ELF-1 (cell line): ENCODE results near the gene VCL.
"Not testable (repeated sequence)": the region's sequence is repeated elsewhere in the genome, so short reads cannot be mapped to it uniquely, and the experiment has no call there.

Experiments
- DNase-seq: peaks from one replicate; pipeline ENCODE4 v3.0.0-alpha.2; 2016; ENCODE audit warnings: low read depth, low spot score

The VCL gene

GRCh38 chr10:74006269-74006668, 8.4 kb downstream of the VCL start:
- no peak for DNase-seq

- no peak for DNase-seq
Observed at GRCh38 chr10:74008212-74008731, 10.4 kb downstream of the VCL start.

- DNase-seq = no peak
Observed at GRCh38 chr10:74011017-74011416, 13.1 kb downstream of the VCL start.

GRCh38 chr10:74011770-74012169, 13.9 kb downstream of the VCL start:
- no peak for DNase-seq

GRCh38 chr10:74012480-74012879, 14.6 kb downstream of the VCL start:
- DNase-seq = no peak

- DNase-seq = no peak
Observed at GRCh38 chr10:74013004-74013403, 15.1 kb downstream of the VCL start.

- not testable (repeated sequence) for DNase-seq
Observed at GRCh38 chr10:74014574-74014973, 16.7 kb downstream of the VCL start.

- DNase-seq = no peak
Observed at GRCh38 chr10:74018241-74018640, 20.3 kb downstream of the VCL start.

GRCh38 chr10:74021248-74022055, 23.5 kb downstream of the VCL start:
- no peak for DNase-seq

- no peak for DNase-seq
Observed at GRCh38 chr10:74022926-74023629, 25.2 kb downstream of the VCL start.

GRCh38 chr10:74024600-74024999, 26.7 kb downstream of the VCL start:
- no peak for DNase-seq

GRCh38 chr10:74025380-74025978, 27.6 kb downstream of the VCL start:
- DNase-seq = no peak

- no peak for DNase-seq
Observed at GRCh38 chr10:74026428-74027015, 28.6 kb downstream of the VCL start.

- no peak for DNase-seq
Observed at GRCh38 chr10:74027702-74028101, 29.8 kb downstream of the VCL start.

GRCh38 chr10:74029943-74030342, 32.0 kb downstream of the VCL start:
- no peak for DNase-seq

- not testable (repeated sequence) for DNase-seq
Observed at GRCh38 chr10:74032208-74032607, 34.3 kb downstream of the VCL start.

GRCh38 chr10:74032900-74033655, 35.2 kb downstream of the VCL start:
- no peak for DNase-seq

GRCh38 chr10:74033702-74034101, 35.8 kb downstream of the VCL start:
- no peak for DNase-seq

- DNase-seq = no peak
Observed at GRCh38 chr10:74034301-74034700, 36.4 kb downstream of the VCL start.

GRCh38 chr10:74035303-74035702, 37.4 kb downstream of the VCL start:
- no peak for DNase-seq

GRCh38 chr10:74036474-74036873, 38.6 kb downstream of the VCL start:
- no peak for DNase-seq
